T-helper 17 cell (primary cell): Measurements from ENCODE around the gene CCNH. TPM values are rescaled to one million over a fixed set of nuclear protein-coding genes. Genes with fewer than 3 reads are reported as not detected.

Experiments used
- ATAC-seq: fragments of 150-1000 bp; cut with Tn5 transposase; 2 replicates; pipeline ENCODE4 v1.10.0; 2021; ENCODE audit warnings: mild to moderate bottlenecking, moderate library complexity
- DNase-seq, 3 donors: peaks; one replicate each; pipeline versions ENCODE4 v3.0.0 to v3.0.0-alpha.2; 2020 to 2021
- H3K9me3 ChIP-seq: one replicate; pipeline ENCODE4 v1.7.0; 2013; ENCODE audit warnings: low read length, mild to moderate bottlenecking; ENCODE audit not compliant: control insufficient read depth, poor library complexity, severe bottlenecking
- H3K27ac Mint-ChIP-seq: one replicate; pipeline ENCODE4 v1.8.0; 2022; ENCODE audit warnings: mild to moderate bottlenecking, moderate library complexity, mixed read lengths
- H3K27me3 Mint-ChIP-seq: one replicate; pipeline ENCODE4 v1.8.0; 2022; ENCODE audit warnings: mixed read lengths
- H3K36me3 Mint-ChIP-seq: one replicate; pipeline ENCODE4 v1.8.0; 2022; ENCODE audit warnings: low read depth, mixed read lengths
- H3K4me1 Mint-ChIP-seq: one replicate; pipeline ENCODE4 v1.8.0; 2022; ENCODE audit warnings: mild to moderate bottlenecking, mixed read lengths
- H3K4me3 Mint-ChIP-seq: one replicate; pipeline ENCODE4 v1.8.0; 2022; ENCODE audit warnings: mild to moderate bottlenecking, moderate library complexity, mixed read lengths
- total RNA-seq, 4 donors: library from RNA in 2 of 4; stranded (reverse) in 2 of 4; gene quantifications; one replicate each; pipeline ENCODE4 v1.2.3 and lab custom pipeline; 2022 to 2026

CCNH gene
- total RNA-seq: 100 to 1,000 TPM; 294 to 337 TPM
- 71.7 to 286 reads per million in 2 donors for total RNA-seq (lab: John Stamatoyannopoulos, UW)

DNA sequence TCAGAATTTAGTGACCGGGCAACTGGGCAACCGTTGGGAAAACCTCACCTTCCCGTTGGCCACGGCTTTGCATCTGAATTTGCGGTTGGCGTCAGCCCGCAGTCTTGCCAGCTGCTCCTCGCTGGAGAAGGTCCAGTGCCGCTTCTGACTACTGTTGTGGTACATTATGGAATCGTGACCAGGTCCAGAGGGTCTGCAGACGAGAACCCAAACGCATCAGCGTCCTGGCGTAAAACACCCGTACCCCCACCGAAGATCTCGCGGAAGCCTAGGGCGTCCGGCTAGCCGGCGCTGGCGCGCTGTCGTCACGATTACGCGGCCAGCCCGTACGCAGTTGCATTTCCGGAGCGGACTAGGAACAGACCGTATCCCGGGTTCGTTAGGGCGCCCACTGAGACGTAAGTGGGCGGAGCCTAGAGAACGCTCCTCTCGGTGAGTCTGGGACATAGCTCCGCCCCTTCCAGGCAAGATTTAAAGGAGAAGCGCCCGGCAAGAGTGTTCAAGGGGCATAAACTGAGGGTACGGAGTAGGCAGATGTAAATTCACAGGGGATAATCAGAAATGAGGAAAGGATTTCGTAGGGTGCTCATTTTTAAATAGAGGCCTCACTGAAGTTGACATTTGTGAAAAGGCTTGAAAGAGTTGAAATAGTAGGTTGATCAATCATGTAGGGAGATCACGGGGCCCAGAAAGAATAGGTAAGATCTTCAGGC lies at the start of gene CCNH:
TSS of gene CCNH (minus strand) at position 301 of the 713 bp plus-strand sequence. CDS start at position 165, 136 bp downstream.
- peak within 1 kb of the TSS; percentile 98 for H3K4me3 Mint-ChIP-seq

DNA sequence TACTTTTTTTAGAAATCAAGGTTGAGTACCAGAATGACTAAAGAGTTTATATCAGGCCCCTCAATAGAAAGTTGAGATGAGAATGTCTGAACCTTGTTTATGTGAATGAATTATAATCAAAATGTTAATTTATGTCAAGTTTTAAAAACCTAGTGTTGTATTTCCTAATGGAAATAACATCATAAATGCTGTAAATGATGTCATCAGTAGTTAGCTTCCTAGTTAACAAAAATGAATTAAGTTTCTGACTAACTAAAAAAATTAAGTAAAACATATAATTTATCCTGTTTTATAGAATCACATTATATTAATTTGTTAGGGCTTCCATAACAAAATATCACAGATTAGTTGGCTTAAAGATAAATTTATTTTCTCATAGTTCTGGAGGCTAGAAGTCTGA lies 45.0 kb upstream of the CCNH start:
- no peak overlapping the region for H3K4me3 Mint-ChIP-seq
- no peaks in the 10 kb centered on the region for H3K36me3 Mint-ChIP-seq
- ATAC-seq: no peak
- peaks cover 11% of the 10 kb centered on the region for H3K27me3 Mint-ChIP-seq
- no peak overlapping the region for H3K27ac Mint-ChIP-seq
- H3K4me1 Mint-ChIP-seq: peaks cover 6% of the 10 kb centered on the region
- no peaks in the 10 kb centered on the region for H3K9me3 ChIP-seq
- no peak for DNase-seq

More for the DNA sequence above, at the start of gene CCNH:
- peak; percentile 95 for ATAC-seq
- Mint-ChIP-seq H3K27ac (peak within 1 kb of the TSS; percentile 98), H3K36me3 (peaks cover 12% of the 10 kb centered on the region), H3K27me3 (no peaks in the 10 kb centered on the region), H3K4me1 (peaks cover 36% of the 10 kb centered on the region)
- H3K9me3 ChIP-seq: no peaks in the 10 kb centered on the region
- DNase-seq: peak; percentile 90 to 92 (median 92)

DNA sequence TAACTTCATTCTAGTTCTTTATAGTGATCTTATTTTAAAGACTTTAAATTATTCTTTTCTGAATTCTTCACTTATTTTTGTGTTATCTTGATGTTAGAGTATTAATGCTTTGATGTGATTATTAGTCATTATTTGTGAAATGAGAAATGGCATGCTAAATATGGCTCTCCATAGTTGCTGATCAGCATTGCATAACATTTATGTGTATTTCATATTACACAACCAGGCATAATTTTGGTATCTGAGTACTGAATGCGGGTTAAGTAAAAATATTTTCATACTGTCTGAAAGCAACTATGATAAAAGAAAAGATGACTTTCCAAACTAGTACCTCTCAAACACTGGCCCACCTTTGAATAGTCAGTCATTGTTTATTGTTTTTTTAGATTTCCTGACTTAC lies 41.1 kb upstream of the CCNH start:
- Mint-ChIP-seq H3K4me1 (peaks cover 10% of the 10 kb centered on the region), H3K27ac (no peak overlapping the region), H3K27me3 (peaks cover 23% of the 10 kb centered on the region), H3K4me3 (no peak overlapping the region), H3K36me3 (peaks cover under 1% of the 10 kb centered on the region)
- H3K9me3 ChIP-seq: no peaks in the 10 kb centered on the region
- ATAC-seq (no peak), DNase-seq (no peak)

DNA sequence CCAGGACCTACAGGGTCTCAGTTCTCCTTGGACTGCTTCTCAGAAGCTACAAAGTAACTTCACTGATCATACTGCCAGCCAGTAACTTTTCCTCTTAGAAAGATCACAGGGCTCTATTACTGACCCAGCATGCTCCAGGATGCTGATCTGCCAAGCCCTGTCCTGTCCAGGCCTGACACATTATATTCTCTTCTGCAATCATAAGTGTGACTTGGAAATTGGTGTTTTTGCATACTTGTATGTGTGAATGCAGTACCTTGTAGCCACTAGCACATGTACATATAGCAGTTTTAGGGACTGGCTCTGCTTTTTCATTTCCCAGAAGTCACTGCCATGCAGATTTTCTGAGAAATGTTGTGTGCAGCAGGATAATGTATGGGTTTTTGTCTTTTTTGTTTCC lies 40.1 kb upstream of the CCNH start:
- DNase-seq: no peak
- Mint-ChIP-seq H3K4me3 (no peak overlapping the region), H3K36me3 (peaks cover 4% of the 10 kb centered on the region), H3K27me3 (peaks cover 31% of the 10 kb centered on the region), H3K4me1 (peaks cover 10% of the 10 kb centered on the region), H3K27ac (no peak overlapping the region)
- no peaks in the 10 kb centered on the region for H3K9me3 ChIP-seq
- ATAC-seq: no peak

DNA sequence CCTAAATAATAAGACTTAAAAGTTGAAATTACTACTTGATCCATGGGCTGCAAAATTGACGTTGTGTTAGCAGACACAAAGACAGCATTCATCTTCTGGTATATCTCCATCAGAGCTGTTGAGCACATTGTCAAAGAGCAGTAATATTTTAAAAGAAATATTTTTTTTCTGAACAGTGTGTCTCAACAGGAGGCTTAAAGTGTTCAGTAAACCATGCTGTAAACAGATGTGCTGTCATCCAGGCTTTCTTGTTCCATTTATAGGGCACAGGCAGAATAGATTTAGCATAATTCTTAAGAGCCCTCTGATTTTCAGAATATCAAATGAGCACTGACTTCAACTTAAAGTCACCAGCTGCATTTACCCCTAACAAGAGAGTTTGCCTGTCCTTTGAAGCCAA lies 29.7 kb upstream of the CCNH start:
- Mint-ChIP-seq H3K27ac (no peak overlapping the region), H3K4me3 (no peak overlapping the region), H3K27me3 (peaks cover 32% of the 10 kb centered on the region), H3K4me1 (peaks cover 6% of the 10 kb centered on the region), H3K36me3 (no peaks in the 10 kb centered on the region)
- no peak for ATAC-seq
- no peaks in the 10 kb centered on the region for H3K9me3 ChIP-seq
- DNase-seq: no peak

DNA sequence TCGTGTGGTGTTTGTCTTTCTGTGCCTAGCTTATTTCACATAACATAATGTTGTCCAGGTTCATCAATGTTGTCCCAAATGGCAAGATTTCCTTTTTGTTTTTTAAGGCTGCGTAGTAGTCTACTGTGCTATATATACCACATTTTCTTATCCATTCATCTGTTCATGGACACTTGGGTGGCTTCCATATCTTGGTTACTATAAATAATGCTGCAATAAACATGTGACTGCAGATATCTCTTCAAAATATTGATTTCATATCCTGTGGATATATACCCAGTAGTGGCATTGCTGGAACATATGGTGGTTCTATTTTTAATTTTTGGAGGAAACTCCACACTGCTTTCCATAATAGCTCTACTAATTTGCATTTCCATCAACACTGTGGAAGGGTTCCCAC lies 25.5 kb upstream of the CCNH start:
- Mint-ChIP-seq H3K27me3 (peaks cover 17% of the 10 kb centered on the region), H3K4me3 (no peak overlapping the region), H3K36me3 (no peaks in the 10 kb centered on the region), H3K27ac (no peak overlapping the region), H3K4me1 (peaks cover 6% of the 10 kb centered on the region)
- DNase-seq: no peak
- ATAC-seq: no peak
- no peaks in the 10 kb centered on the region for H3K9me3 ChIP-seq

DNA sequence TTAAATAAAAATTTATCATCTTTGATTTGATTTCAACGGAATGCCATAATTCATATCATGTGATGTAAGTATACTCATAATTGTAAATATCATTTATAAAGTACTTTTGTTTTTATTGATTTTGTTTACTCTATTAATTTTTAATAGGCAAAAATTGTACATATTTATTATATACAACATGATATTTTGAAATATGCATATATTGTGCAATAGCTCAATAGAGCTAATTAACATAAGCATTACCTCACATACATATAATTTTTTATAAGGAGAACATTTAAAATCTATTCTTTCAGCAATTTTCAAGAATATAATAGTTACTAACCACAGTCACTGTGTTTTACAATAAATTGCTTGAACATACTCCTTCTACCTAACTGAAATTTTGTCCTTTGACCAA lies 25.0 kb upstream of the CCNH start:
- DNase-seq: no peak
- Mint-ChIP-seq H3K36me3 (no peaks in the 10 kb centered on the region), H3K4me1 (peaks cover 6% of the 10 kb centered on the region), H3K27me3 (peaks cover 15% of the 10 kb centered on the region), H3K27ac (no peak overlapping the region), H3K4me3 (no peak overlapping the region)
- no peak for ATAC-seq
- no peaks in the 10 kb centered on the region for H3K9me3 ChIP-seq

DNA sequence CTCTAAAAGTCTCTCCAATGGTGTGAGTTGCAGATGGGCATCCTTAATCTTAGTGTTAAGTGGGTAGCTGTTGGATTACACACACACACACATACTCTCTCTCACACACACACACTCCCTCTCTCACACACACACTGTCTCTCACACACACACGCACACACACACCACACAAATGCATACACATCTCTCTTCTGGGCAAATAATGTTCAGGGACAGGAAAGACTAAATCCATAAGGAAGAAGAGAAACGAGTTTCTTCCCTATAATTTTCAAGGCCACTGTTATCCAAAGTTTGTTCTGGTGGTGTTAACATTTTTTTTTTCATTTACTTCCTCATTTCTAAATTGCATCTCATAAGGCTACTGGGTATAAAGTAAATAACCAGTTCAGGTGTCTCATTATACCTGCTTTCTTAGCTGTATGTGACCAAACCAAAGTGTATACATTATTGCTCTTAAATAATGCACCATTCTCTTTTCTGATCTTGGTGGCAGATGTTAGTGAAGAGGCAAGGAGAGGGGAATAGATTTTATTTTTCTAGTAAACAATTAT lies 22.5 kb upstream of the CCNH start:
- Mint-ChIP-seq H3K36me3 (peaks cover 2% of the 10 kb centered on the region), H3K4me3 (no peak overlapping the region), H3K4me1 (no peaks in the 10 kb centered on the region), H3K27me3 (peaks cover 10% of the 10 kb centered on the region), H3K27ac (no peak overlapping the region)
- no peak for ATAC-seq
- no peaks in the 10 kb centered on the region for H3K9me3 ChIP-seq
- no peak for DNase-seq

DNA sequence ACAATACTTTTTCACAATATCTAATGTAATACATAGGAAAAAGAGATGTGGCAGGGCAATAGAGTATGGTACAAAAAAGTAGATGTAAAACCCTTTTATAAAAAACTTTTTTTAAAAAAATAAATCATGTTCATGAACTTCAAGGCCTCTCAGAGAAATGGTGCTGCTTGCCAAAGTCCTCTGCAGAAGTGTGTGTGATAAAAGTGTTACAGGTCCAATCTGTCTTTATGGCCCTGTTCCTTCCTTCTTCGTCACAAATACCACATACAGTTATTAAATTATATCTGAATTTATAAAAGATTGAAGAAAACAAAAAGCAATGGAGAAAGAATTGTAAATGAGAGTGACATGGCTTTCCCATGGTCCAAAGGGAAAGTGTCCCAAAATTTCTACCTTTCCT lies 21.7 kb upstream of the CCNH start:
- no peak for DNase-seq
- Mint-ChIP-seq H3K4me1 (no peaks in the 10 kb centered on the region), H3K27me3 (peaks cover 10% of the 10 kb centered on the region), H3K36me3 (peaks cover 2% of the 10 kb centered on the region), H3K4me3 (no peak overlapping the region), H3K27ac (no peak overlapping the region)
- ATAC-seq: no peak
- H3K9me3 ChIP-seq: no peaks in the 10 kb centered on the region

DNA sequence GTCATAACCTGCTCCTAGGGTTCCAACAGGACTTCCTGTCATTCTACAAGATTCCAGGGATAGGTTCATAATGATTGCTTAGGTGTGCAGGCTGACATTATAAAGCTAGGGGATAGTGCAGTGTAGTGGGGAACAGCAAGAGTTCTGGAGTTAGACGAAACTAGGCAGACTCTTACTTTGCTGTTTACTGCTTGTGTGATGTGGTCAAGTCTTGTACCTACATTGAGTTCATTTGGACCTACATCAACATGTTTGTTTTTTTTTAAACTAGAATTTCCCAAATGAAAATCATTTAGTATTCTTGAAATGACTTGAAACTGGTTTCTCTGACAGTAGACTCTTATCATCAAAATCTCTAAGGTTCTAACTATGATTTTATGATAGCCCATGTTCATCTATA lies 21.2 kb upstream of the CCNH start:
- Mint-ChIP-seq H3K27me3 (peaks cover 10% of the 10 kb centered on the region), H3K4me1 (no peaks in the 10 kb centered on the region), H3K4me3 (no peak overlapping the region), H3K27ac (no peak overlapping the region), H3K36me3 (peaks cover 2% of the 10 kb centered on the region)
- H3K9me3 ChIP-seq: no peaks in the 10 kb centered on the region
- ATAC-seq (no peak), DNase-seq (no peak)

DNA sequence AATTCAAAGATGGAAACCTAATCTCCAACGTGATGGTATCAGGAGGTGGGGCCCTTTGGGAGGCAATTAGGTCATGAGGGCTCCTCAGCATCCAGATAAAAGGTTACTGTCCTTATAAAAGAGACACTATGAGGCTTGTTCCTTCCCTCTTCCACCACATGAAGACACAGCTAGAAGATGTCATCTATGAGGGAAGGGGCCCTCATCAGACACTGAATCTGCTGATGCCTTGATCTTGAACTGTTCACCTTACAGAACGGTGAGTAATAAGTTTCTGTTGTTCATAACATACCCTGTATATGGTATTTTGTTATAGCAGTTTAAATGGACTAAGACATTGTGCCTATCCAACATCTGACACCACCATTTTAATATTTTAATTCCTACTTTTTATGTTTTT lies 19.7 kb upstream of the CCNH start:
- Mint-ChIP-seq H3K27me3 (peaks cover 10% of the 10 kb centered on the region), H3K36me3 (peaks cover 2% of the 10 kb centered on the region), H3K4me3 (no peak overlapping the region), H3K4me1 (no peaks in the 10 kb centered on the region), H3K27ac (no peak overlapping the region)
- peak; percentile 37 for ATAC-seq
- no peak for DNase-seq
- no peaks in the 10 kb centered on the region for H3K9me3 ChIP-seq

DNA sequence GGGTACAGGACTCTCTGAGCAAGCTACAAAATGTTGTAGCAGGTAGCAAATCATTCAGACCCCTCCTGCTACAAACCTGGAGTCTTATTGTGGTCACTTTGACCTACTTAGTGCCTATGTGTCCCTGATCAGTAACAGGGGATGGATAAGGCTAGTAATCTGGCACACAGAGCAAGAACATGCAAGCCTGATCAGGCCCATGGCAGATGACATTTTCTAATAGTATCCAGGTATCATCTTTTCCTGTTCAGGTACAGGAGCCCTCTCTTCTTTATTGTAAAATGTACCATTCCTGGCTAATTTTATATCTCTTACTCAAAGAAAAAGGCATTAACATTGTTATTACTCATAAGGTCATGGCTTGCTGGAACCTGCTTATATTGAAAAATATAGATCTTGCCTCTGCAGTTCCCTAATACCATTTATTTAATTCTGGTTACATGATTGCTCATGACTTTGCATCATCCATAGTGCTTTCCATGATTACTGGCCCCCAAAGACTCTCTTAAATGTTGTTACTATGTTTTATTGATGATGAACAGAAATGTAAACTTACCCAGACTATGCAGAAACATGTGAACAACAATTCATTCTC lies 18.2 kb upstream of the CCNH start:
- ATAC-seq (no peak), DNase-seq (no peak)
- H3K36me3 Mint-ChIP-seq: peaks cover 2% of the 10 kb centered on the region
- no peaks in the 10 kb centered on the region for H3K4me1 Mint-ChIP-seq
- no peak overlapping the region for H3K27ac Mint-ChIP-seq
- no peak overlapping the region for H3K4me3 Mint-ChIP-seq
- peaks cover 10% of the 10 kb centered on the region for H3K27me3 Mint-ChIP-seq
- no peaks in the 10 kb centered on the region for H3K9me3 ChIP-seq

DNA sequence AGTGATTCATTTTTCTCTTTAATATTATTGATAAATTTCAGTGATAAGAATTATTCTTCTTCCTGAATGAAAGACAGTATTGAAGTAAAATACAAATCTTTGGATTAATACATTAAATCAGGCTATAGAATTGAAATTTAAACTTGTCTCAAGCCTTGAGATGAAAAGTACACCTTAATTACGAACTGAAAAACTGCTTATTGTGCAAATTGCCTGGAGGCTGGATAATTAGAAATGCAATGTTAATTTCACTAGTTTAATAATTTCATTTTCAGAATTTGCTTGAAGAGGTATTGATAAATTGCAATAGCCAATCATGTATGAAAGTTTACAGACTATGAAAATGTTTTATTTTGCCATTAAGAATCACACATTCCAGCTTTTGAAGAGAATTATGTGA lies 11.0 kb upstream of the CCNH start:
- no peak overlapping the region for H3K4me3 Mint-ChIP-seq
- H3K36me3 Mint-ChIP-seq: no peaks in the 10 kb centered on the region
- H3K4me1 Mint-ChIP-seq: peaks cover 2% of the 10 kb centered on the region
- H3K27me3 Mint-ChIP-seq: peaks cover 9% of the 10 kb centered on the region
- H3K27ac Mint-ChIP-seq: no peak overlapping the region
- ATAC-seq (no peak), DNase-seq (no peak)
- no peaks in the 10 kb centered on the region for H3K9me3 ChIP-seq

DNA sequence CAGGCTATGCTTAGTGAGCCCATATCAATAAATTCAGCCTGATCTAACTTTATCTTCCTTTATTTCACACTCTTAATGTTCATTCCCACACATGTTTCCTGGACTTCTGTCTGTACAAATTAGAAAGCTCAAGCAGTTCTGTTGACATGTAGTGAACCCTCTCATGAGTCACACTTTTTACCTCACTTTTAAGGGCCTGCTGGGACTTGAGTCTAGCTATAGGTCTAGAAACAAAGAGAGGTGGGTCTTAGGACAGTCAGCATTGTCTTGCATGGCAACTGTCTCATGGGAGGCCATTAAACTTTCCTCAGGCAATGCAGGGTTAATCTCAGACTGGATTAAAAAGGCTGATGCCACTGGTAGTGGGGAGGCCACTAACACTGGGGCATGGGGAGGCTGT lies 8.6 kb upstream of the CCNH start:
- Mint-ChIP-seq H3K27ac (no peak overlapping the region), H3K36me3 (no peaks in the 10 kb centered on the region), H3K27me3 (peaks cover 9% of the 10 kb centered on the region), H3K4me3 (no peak overlapping the region), H3K4me1 (peaks cover 2% of the 10 kb centered on the region)
- ATAC-seq: no peak
- DNase-seq: no peak
- no peaks in the 10 kb centered on the region for H3K9me3 ChIP-seq
